Measurements from ENCODE around the gene RPL38.

Gene RPL38

GRCh38 chr17:74203439-74204240 is at the start of gene RPL38:
RPL38 (plus strand) TSS chr17:74203678; CDS start chr17:74203956, 278 bp downstream.
- DNase-seq, result peak; percentile 90

- DNase-seq, result no peak
These were observed 49.6 kb upstream of the RPL38 start for GRCh38 chr17:74153821-74154430.

- DNase-seq, result no peak
These were observed 46.6 kb upstream of the RPL38 start for GRCh38 chr17:74156878-74157277.

- DNase-seq, result no peak
These were observed 46.1 kb upstream of the RPL38 start for GRCh38 chr17:74157366-74157765.

GRCh38 chr17:74158761-74159160 is 44.7 kb upstream of the RPL38 start:
- no peak for DNase-seq

- DNase-seq, result no peak
These were observed 44.1 kb upstream of the RPL38 start for GRCh38 chr17:74159226-74159840.

- DNase-seq, result no peak
These were observed 42.6 kb upstream of the RPL38 start for GRCh38 chr17:74160656-74161502.

GRCh38 chr17:74161503-74161875 is 42.0 kb upstream of the RPL38 start:
- no peak for DNase-seq

- DNase-seq, result no peak
These were observed 40.1 kb upstream of the RPL38 start for GRCh38 chr17:74163271-74163821.

GRCh38 chr17:74163836-74164235 is 39.6 kb upstream of the RPL38 start:
- DNase-seq, result no peak

GRCh38 chr17:74164446-74165045 is 38.9 kb upstream of the RPL38 start:
- DNase-seq, result no peak

GRCh38 chr17:74165797-74166365 is 37.6 kb upstream of the RPL38 start:
- DNase-seq, result no peak

- no peak for DNase-seq
These were observed 32.6 kb upstream of the RPL38 start for GRCh38 chr17:74170924-74171323.

- DNase-seq, result no peak
These were observed 30.8 kb upstream of the RPL38 start for GRCh38 chr17:74172700-74173099.

GRCh38 chr17:74176546-74177001 is 26.9 kb upstream of the RPL38 start:
- peak; percentile 43 for DNase-seq

GRCh38 chr17:74177018-74177450 is 26.4 kb upstream of the RPL38 start:
- DNase-seq, result no peak

GRCh38 chr17:74179576-74179975 is 23.9 kb upstream of the RPL38 start:
- no peak for DNase-seq

- DNase-seq, result no peak
These were observed 23.1 kb upstream of the RPL38 start for GRCh38 chr17:74180336-74180735.

- DNase-seq, result no peak
These were observed 22.1 kb upstream of the RPL38 start for GRCh38 chr17:74181341-74181740.

- no peak for DNase-seq
These were observed 21.3 kb upstream of the RPL38 start for GRCh38 chr17:74182041-74182723.

- DNase-seq, result no peak
These were observed 20.1 kb upstream of the RPL38 start for GRCh38 chr17:74183411-74183810.

Measured in NCI-H187 treated with DMSO at 0.1 percent for 48 hours (cell line).